GM12878 (cell line): ENCODE data around the gene RIF1. TPM values are rescaled to one million over a fixed set of nuclear protein-coding genes. Genes with fewer than 3 reads are reported as not detected.

ENCODE experiments used
- ATAC-seq: fragments of 200-7000 bp; cut with Tn5 transposase; 3 replicates; pipeline ENCODE4 v1.9.1; 2020; ENCODE audit warnings: mild to moderate bottlenecking, moderate library complexity
- BruUV-seq: library from RNA; stranded (reverse); fragments of 400-500 nt; replicated peaks from 2 replicates; lab custom pipeline; 2021; lab: Mats Ljungman, UMichigan
- CTCF ChIA-PET: fragments of 300-600 bp; sonication (Branson Sonifier 250); formaldehyde crosslinking; extraction: SDS; loops from one replicate; lab custom pipeline; 2021; ENCODE audit warnings: inconsistent platforms; lab: Yijun Ruan, JAX
- POLR2A ChIA-PET: fragments of 350-600 bp; formaldehyde crosslinking; extraction: SDS; loops from one replicate; lab custom pipeline; 2021; ENCODE audit warnings: inconsistent platforms; lab: Charles Lee
- RAD21 ChIA-PET: fragments of 300-600 bp; sonication (Branson Sonifier 250); formaldehyde crosslinking; loops from one replicate; lab custom pipeline; 2023; ENCODE audit warnings: antibody characterized with exemption; ENCODE audit not compliant: unreplicated experiment; lab: Charles Lee
- SMC1A ChIA-PET: fragments of 300-600 bp; sonication (Branson Sonifier 250); formaldehyde crosslinking; loops from one replicate; lab custom pipeline; 2023; ENCODE audit not compliant: unreplicated experiment, uncharacterized antibody; lab: Charles Lee
- DNase-seq: peaks from one replicate; pipeline ENCODE4 v3.0.0-alpha.2; 2011; ENCODE audit warnings: low read depth, low spot score
- FAIRE-seq: peaks from 3 replicates; lab custom pipeline; 2011; peaks lifted over from hg19 to GRCh38; lab: Jason Lieb, UNC
- H2AFZ ChIP-seq: 2 replicates; pipeline ENCODE4 v1.6.0; 2011; ENCODE audit warnings: low read depth, low read length, control low read depth; ENCODE audit not compliant: control insufficient read depth
- H3K27ac ChIP-seq: 2 replicates; pipeline ENCODE4 v1.5.1; 2011; ENCODE audit warnings: control low read depth; ENCODE audit not compliant: control insufficient read depth, insufficient read depth
- H3K27me3 ChIP-seq, 2 experiments: replicated peaks in 1 of 2; 2 replicates each; pipeline versions ENCODE4 v1.6.0 to v1.6.1; 2011; ENCODE audit warnings: low read length in 1 of 2; ENCODE audit not compliant: control insufficient read depth in 2 of 2, insufficient read depth in 2 of 2
- H3K36me3 ChIP-seq, 2 experiments: 2 replicates each; pipeline ENCODE4 v1.5.1; 2011; ENCODE audit warnings: low read length in 1 of 2; ENCODE audit not compliant: control insufficient read depth in 2 of 2, insufficient read depth in 2 of 2
- H3K4me1 ChIP-seq: 2 replicates; pipeline ENCODE4 v1.6.1; 2011; ENCODE audit warnings: mild to moderate bottlenecking, low read length, moderate library complexity, mixed read lengths; ENCODE audit not compliant: control insufficient read depth, insufficient read depth
- H3K4me2 ChIP-seq: 2 replicates; pipeline ENCODE4 v1.6.0; 2011; ENCODE audit warnings: control low read depth; ENCODE audit not compliant: control insufficient read depth, insufficient read depth
- H3K4me3 ChIP-seq: fragments of 200-600 bp; sonication (generic); 2 replicates; pipeline ENCODE4 v1.5.1; 2016
- H3K79me2 ChIP-seq: 2 replicates; pipeline ENCODE4 v1.6.0; 2011; ENCODE audit warnings: low read length; ENCODE audit not compliant: control insufficient read depth, insufficient read depth
- H3K9ac ChIP-seq: 2 replicates; pipeline ENCODE4 v1.8.0; 2011; ENCODE audit warnings: low read length, control low read depth, mixed read lengths; ENCODE audit not compliant: control insufficient read depth, insufficient read depth
- H3K9me3 ChIP-seq: replicated peaks from 3 replicates; pipeline ENCODE4 v1.5.1; 2011; ENCODE audit warnings: mild to moderate bottlenecking, low read length; ENCODE audit not compliant: control insufficient read depth, insufficient read depth
- H4K20me1 ChIP-seq: 2 replicates; pipeline ENCODE4 v1.6.0; 2011; ENCODE audit not compliant: control insufficient read depth, insufficient read depth
- CHD2 ChIP-seq: IDR thresholded peaks from 2 replicates; pipeline ENCODE4 v1.6.1; 2011; ENCODE audit warnings: low read depth, low read length, improper control_type of control experiment, borderline replicate concordance
- FOS ChIP-seq: IDR thresholded peaks from 3 replicates; pipeline ENCODE4 v1.6.1; 2011; ENCODE audit warnings: borderline replicate concordance; ENCODE audit not compliant: insufficient read length; ENCODE audit errors: extremely low read depth
- FOXM1 ChIP-seq: IDR thresholded peaks from 2 replicates; pipeline ENCODE4 v1.6.1; 2012; ENCODE audit warnings: low read depth, mild to moderate bottlenecking, inconsistent platforms, low read length, moderate library complexity
- GATAD2B ChIP-seq: fragments of 450-650 bp; conservative IDR thresholded peaks from 2 replicates; pipeline ENCODE4 v1.6.1; 2017; ENCODE audit warnings: low read depth, mild to moderate bottlenecking, moderate library complexity
- HDGF ChIP-seq: fragments of 450-650 bp; IDR thresholded peaks from 2 replicates; pipeline ENCODE4 v1.6.1; 2016; ENCODE audit warnings: antibody characterized with exemption
- IKZF1 ChIP-seq: fragments of 450-650 bp; conservative IDR thresholded peaks from 2 replicates; pipeline ENCODE4 v1.6.1; 2017; ENCODE audit warnings: antibody characterized with exemption, mild to moderate bottlenecking
- JUND ChIP-seq: IDR thresholded peaks from 2 replicates; pipeline ENCODE4 v1.6.1; 2012; ENCODE audit warnings: low read depth, mild to moderate bottlenecking, low read length, improper control_type of control experiment, moderate library complexity
- NFXL1 ChIP-seq: fragments of 450-650 bp; IDR thresholded peaks from 2 replicates; pipeline ENCODE4 v1.6.1; 2017; ENCODE audit warnings: antibody characterized with exemption, mild to moderate bottlenecking, borderline replicate concordance
- NFYB ChIP-seq: IDR thresholded peaks from 2 replicates; pipeline ENCODE4 v1.6.1; 2011; ENCODE audit warnings: low read depth, mild to moderate bottlenecking, low read length, improper control_type of control experiment, moderate library complexity; ENCODE audit not compliant: insufficient read depth
- POLR2AphosphoS2 ChIP-seq: IDR thresholded peaks from 2 replicates; pipeline ENCODE4 v1.6.1; 2011; ENCODE audit warnings: low read depth, mild to moderate bottlenecking, low read length, improper control_type of control experiment, moderate library complexity
- RBBP5 ChIP-seq: fragments of 200-600 bp; sonication (generic); conservative IDR thresholded peaks from 2 replicates; pipeline ENCODE4 v1.6.1; 2016
- SPI1 ChIP-seq: IDR thresholded peaks from 2 replicates; pipeline ENCODE4 v1.6.1; 2011; ENCODE audit warnings: low read depth, mild to moderate bottlenecking, low read length, moderate library complexity, borderline replicate concordance; ENCODE audit not compliant: insufficient read depth
- STAT3 ChIP-seq: IDR thresholded peaks from 2 replicates; pipeline ENCODE4 v1.6.1; 2011; ENCODE audit warnings: low read depth, low read length, improper control_type of control experiment
- TARDBP ChIP-seq: IDR thresholded peaks from 2 replicates; pipeline ENCODE4 v1.6.1; 2016; ENCODE audit warnings: borderline replicate concordance
- YY1 ChIP-seq: IDR thresholded peaks from 2 replicates; pipeline ENCODE4 v1.6.1; 2011; ENCODE audit warnings: low read depth, mild to moderate bottlenecking, low read length
- ZNF687 ChIP-seq: fragments of 450-650 bp; IDR thresholded peaks from 2 replicates; pipeline ENCODE4 v1.6.1; 2017; ENCODE audit warnings: mild to moderate bottlenecking, moderate library complexity
- WGBS: methylation state at CpG from one replicate; pipeline ENCODE4 v1.1.6; 2016; ENCODE audit warnings: low lambda C conversion rate; ENCODE audit not compliant: insufficient replicate concordance, insufficient coverage; ENCODE audit errors: missing lambda C conversion rate; 5-methylcytosine and 5-hydroxymethylcytosine counted together
- in situ Hi-C: fragments of 300-500 bp; cut with MboI; formaldehyde crosslinking; loops from 9 replicates; pipeline ENCODE4 v1.14.3; 2018; ENCODE audit warnings: mixed read lengths
- intact Hi-C: fragments of 100-400 bp; cut with micrococcal nuclease; formaldehyde crosslinking; loops from one replicate; pipeline ENCODE4 v1.14.2; 2022; ENCODE audit not compliant: unreplicated experiment
- polyA plus RNA-seq, 11 experiments: library from polyadenylated mRNA; depleted of rRNA in 4 of 11; unstranded in 6 of 11; stranded (reverse) in 5 of 11; fragments of >200 nt; fragmentation: Nextera tagmentation in 4 of 11; fragmentation: Illumina TruSeq in 1 of 11; extraction: Ambion mirVana in 4 of 11; extraction: Trizol in 1 of 11; gene quantifications; 1 replicate in 1 of 11; 2 replicates in 10 of 11; pipeline versions ENCODE4 v1.2.1 to v1.2.3, GENCODE V29; 2011 to 2016; ENCODE audit warnings: inconsistent platforms in 2 of 11, missing spikeins in 2 of 11, low read depth in 1 of 11
- total RNA-seq, 4 experiments: library from RNA; depleted of rRNA in 3 of 4; stranded (reverse); fragments of >200 nt in 3 of 4; fragmentation: Illumina TruSeq in 1 of 4; extraction: Trizol in 1 of 4; gene quantifications; 2 replicates each; pipeline versions ENCODE4 v1.2.1 to v1.2.3, GENCODE V29; 2013 to 2021

RIF1 gene
- total and polyA plus RNA-seq, 10 of the 15 experiments (the other 5 are each of a cell fraction or from before 2014, with no cell fraction given): 6.3 to 63.2 (median 34.4) TPM

GRCh38 chr2:151399981-151400380 lies 9.7 kb upstream of the RIF1 start:
- Histone ChIP-seq H3K9me3 (no peaks in the 10 kb centered on the region), H3K27me3 (no peaks in the 10 kb centered on the region; a peak in 1 of 4 replicates), H3K4me3 (no peak overlapping the region), H3K4me1 (no peaks in the 10 kb centered on the region), H3K79me2 (no peaks in the 10 kb centered on the region), H4K20me1 (no peaks in the 10 kb centered on the region), H3K36me3 (no peaks in the 10 kb centered on the region), H3K27ac (no peak overlapping the region), H3K4me2 (no peak overlapping the region), H3K9ac (no peak overlapping the region), H2AFZ (no peak overlapping the region)
- intact Hi-C loops: no loop called here
- DNase-seq (no peak), ATAC-seq (no peak), FAIRE-seq (no peak)
- ChIA-PET SMC1A (no interaction called here), CTCF (no interaction called here), POLR2A (no interaction called here), RAD21 (no interaction called here)
- in situ Hi-C loops: loop anchor here (25.0 kb wide), 2 partner anchors 113 to 1813 kb away; partner anchors contain the start of genes MMADHC and NMI
- no peak for TF ChIP-seq ZNF687
- WGBS: 93% methylated on average over 1 of the region's 1 CpG
- BruUV-seq: no TSS peak

GRCh38 chr2:151401149-151401548 lies 8.6 kb upstream of the RIF1 start:
- POLR2A ChIA-PET: no interaction called here
- Histone ChIP-seq H3K27ac (no peak overlapping the region), H3K9ac (no peak overlapping the region), H3K4me2 (no peak overlapping the region), H3K79me2 (no peaks in the 10 kb centered on the region), H3K27me3 (no peaks in the 10 kb centered on the region; a peak in 1 of 4 replicates), H3K9me3 (no peaks in the 10 kb centered on the region), H3K4me1 (no peaks in the 10 kb centered on the region), H2AFZ (no peak overlapping the region), H3K36me3 (no peaks in the 10 kb centered on the region), H4K20me1 (no peaks in the 10 kb centered on the region), H3K4me3 (no peak overlapping the region)
- intact Hi-C loops: no loop called here
- BruUV-seq: no TSS peak
- SMC1A ChIA-PET: no interaction called here
- RAD21 ChIA-PET: no interaction called here
- DNase-seq (no peak), ATAC-seq (no peak), FAIRE-seq (no peak)
- WGBS: 91% methylated on average over 5 of the region's 5 CpGs
- in situ Hi-C loops: loop anchor here (25.0 kb wide), 2 partner anchors 114 to 1814 kb away; partner anchors contain the start of genes MMADHC and NMI
- CTCF ChIA-PET: no interaction called here
- TF ChIP-seq YY1 (no peak), IKZF1 (no peak), CHD2 (no peak), FOS (no peak), FOXM1 (no peak), STAT3 (no peak), GATAD2B (no peak), SPI1 (no peak), NFYB (no peak), JUND (no peak), HDGF (no peak), RBBP5 (no peak), NFXL1 (no peak), POLR2AphosphoS2 (no peak), TARDBP (no peak)
